HG03095 (cell line): ENCODE results near the gene MCOLN2.
"Not testable (repeated sequence)": the region's sequence is repeated elsewhere in the genome, so short reads cannot be mapped to it uniquely, and the experiment has no call there.

Experiments
- ATAC-seq: cut with Tn5 transposase; IDR thresholded peaks from one replicate; pipeline ENCODE4 v1.9.1; 2021; ENCODE audit warnings: moderate library complexity; ENCODE audit not compliant: unreplicated experiment

Gene MCOLN2

DNA sequence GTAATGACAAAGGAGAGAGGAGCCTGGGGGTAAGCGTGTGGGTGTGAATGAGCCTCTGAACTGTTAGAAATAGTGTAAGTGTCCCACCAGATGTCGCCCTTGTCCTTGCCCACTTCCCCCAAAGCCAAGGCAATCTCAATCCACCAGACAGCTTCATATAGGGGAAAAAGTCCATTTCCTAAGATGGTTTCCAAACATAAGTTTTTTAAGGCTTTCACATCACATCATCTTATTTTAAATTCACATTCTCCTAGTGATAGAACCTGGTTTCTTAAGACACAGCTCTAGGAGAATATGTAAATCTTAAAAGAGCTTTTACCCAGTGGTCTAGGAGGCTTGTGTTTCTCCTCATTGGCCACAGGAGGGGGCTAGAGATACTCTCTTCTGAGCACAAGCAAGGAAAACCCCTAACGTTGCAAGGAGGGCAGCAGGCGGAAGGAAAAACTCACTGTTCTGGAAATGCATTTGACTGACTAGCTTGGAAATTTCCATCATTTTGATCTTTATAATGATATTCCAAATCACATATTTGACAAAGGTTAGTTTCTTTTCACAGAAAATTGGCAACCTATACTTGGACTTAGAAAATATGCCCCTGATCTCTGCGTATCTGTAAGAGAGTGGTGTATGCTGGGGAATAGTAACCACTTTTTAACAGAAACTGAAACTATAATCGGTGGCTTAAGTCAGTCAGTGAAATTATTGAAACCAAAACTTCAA, 52.0 kb downstream of the MCOLN2 start:
- ATAC-seq: peak; percentile 89

DNA sequence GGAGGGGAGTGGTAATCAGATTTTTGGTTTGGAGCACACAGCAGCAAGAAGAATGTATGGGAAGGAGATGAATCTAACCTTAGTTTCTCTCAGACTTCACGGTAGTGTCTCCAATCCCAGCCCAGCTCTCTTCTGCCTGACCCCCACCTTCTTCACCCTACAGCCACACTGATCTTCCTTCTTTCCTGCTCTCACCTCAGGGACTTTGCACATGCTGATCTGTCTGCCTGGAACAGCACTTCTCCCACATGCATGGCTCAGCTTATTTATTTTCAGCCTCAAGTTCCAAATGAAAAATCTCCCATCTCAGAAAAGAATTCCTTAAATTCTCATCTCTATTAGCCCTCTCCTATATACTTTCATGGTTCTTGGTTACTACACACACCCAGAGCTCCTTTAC, 55.1 kb downstream of the MCOLN2 start:
- no peak for ATAC-seq

GRCh38 chr1:84940481-84940880, 56.4 kb downstream of the MCOLN2 start:
- ATAC-seq: no peak

- no peak for ATAC-seq
These were observed 57.2 kb downstream of the MCOLN2 start for GRCh38 chr1:84939761-84940160.

DNA sequence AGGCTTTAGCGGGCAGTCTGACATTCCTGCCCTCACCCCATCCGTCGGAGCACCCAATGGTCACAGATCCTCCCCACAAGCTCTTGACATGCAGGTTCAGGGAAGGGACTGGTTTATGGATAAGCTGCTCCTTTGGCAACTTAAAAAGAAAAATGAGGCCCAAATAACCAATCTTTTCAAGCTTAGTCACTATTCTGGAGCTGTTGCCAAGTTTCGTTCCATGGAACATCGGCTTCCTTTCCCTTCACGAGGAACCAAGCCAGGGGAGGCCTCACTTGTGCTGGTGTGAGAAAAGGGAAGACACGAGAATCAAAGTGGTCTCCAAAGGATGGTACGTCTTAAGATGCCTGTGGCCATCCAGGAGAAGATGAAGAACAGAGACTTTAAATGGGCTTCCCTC, 57.8 kb downstream of the MCOLN2 start:
- no peak for ATAC-seq

DNA sequence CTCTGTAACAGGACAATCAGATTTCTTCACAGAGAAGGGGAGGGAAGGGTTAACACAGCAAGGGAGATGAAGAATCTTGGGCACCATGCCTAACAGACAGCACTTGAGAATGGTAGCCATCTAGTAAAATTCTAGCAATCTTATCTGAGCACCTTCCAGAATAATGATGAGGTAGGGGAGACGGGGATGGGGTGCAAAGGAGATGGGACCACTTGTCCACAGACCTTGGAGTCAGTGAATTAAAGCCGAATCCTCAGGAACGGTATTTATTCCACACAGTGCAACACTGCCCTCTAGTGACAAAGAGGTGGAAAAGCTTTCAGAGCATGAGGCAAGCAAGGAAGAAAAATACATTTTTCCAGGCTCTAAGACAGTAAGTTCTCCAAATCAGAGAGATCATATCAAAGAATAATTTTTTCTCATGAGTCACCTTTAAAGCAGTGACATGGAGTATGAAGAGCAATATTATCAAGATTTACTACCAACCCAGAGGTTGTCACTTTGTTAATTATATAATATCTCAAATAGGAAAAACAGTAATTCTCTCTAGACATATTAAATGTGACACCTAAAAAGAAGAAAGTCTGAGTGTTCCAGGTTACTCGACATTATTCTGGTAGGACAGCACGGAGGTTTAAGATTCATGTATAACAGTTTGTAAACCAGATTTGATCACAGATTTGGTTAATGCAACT, 60.6 kb downstream of the MCOLN2 start:
- ATAC-seq: peak; percentile 56

- ATAC-seq: no peak
These were observed 63.8 kb downstream of the MCOLN2 start for GRCh38 chr1:84933011-84933611.

GRCh38 chr1:84930831-84931230, 66.1 kb downstream of the MCOLN2 start:
- ATAC-seq: no peak

DNA sequence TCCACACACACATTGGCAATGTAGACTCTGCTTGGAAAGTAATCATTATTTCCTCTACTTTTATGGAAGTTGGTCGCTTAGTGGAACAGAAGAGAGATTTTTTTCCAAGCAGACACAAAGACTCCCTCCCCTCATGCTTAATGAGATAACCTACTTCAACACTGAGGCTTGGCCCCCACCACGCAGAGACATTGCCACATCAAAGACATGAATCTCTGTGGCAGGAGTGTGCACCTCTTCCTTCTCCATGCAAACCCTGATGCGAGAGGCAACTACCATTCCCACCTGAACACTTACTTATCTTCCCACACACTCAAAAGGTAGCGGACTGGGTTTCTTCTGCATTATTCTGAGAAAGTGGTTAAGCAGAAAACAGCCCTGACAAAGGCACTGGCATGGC, 66.6 kb downstream of the MCOLN2 start:
- ATAC-seq: no peak

- ATAC-seq: no peak
These were observed 67.3 kb downstream of the MCOLN2 start for GRCh38 chr1:84929581-84929980.

DNA sequence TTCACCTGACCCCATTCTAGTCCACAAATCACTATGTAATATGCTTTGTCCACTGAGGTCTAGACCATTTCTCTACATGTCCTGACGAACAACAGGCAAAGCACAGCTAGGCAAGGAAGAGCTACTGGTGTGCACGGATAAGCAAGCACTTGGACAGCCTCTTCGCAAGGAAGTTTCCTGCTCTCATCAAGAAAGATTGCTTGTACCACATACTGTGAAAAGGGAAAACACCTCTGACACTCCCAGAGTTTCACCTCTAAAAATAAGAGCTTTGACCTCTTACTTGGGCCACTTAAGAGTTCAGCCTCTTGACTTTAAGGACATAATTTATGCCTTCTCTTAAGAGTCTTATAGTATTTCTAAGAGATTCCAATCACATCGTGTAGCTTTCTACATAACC, 67.9 kb downstream of the MCOLN2 start:
- ATAC-seq: no peak

- no peak for ATAC-seq
These were observed 73.6 kb downstream of the MCOLN2 start for GRCh38 chr1:84923317-84923716.

- ATAC-seq: no peak
These were observed 76.8 kb downstream of the MCOLN2 start for GRCh38 chr1:84920159-84920558.

DNA sequence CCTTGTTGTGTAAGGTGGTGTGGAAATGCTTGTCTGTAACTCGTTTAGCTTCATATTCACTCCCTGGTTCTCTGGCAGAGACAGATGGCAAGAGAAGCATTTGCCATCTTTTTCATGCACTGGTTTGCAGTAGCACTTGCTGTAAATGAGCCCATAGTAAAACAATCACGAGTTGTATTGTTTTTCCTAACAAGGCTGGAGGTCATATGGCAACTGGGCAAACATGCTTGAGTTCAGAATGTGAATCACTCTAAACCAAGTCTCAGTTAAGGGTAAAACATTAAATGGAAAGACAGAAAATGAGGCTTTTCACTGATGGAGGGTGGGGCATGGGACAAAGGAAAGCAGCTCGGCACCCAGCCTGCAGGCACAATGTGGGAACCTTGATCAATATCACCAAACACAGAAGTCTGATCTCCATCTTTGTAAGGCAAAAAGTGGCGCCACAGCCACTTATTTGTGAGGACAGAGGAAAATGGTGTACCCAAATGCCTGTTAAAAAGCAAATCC, 77.4 kb downstream of the MCOLN2 start:
- no peak for ATAC-seq

GRCh38 chr1:84918726-84919336, 78.1 kb downstream of the MCOLN2 start:
- no peak for ATAC-seq

- no peak for ATAC-seq
These were observed 80.0 kb downstream of the MCOLN2 start for GRCh38 chr1:84916897-84917296.

DNA sequence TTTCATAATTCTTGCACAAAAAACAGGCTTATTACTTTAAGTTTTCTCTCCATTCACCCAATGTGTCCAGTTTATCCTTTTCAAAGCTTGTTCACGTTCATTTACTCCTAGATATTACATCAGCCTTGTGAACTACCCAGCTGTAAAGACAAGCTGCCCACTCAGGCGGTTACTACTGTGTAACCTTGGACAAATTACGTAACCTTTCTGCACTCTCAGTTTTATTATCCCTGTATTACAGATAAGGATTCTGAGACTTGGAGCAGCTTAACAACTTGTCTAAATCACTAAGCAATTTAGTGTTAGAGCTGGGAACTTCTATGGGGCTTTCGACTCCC, 83.4 kb downstream of the MCOLN2 start:
- no peak for ATAC-seq

GRCh38 chr1:84912726-84913554, 84.0 kb downstream of the MCOLN2 start:
- ATAC-seq: no peak

DNA sequence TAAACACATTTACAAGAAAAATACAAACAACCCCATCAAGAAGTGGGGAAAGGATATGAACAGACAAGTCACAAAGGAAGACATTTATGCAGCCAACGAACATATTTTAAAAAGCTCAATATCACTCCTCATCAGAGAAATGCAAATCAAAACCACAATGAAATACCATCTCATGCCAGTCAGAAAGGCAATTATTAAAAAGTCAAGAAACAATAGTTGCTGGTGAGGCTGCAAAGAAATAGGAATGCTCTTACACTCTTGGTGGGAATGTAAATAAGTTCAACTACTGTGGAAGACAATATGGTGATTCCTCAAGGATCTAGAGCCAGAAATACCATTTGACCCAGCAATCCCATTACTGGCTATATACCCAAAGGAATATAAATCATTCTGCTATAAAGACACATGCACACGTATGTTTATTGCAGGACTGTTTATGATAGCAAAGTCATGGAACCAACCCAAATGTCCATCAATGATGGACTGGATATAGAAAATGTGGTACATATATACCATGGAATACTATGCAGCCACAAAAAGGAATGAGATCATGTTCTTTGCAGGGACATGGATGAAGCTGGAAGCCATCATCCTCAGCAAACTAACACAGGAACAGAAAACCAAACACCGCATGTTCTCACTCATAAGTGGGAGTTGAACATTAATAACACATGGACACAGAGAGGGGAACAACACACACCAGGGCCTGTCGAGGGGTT, 88.0 kb downstream of the MCOLN2 start:
- not testable (repeated sequence) for ATAC-seq
